ENCODE data around the gene DCTN3.

The DCTN3 gene

DNA sequence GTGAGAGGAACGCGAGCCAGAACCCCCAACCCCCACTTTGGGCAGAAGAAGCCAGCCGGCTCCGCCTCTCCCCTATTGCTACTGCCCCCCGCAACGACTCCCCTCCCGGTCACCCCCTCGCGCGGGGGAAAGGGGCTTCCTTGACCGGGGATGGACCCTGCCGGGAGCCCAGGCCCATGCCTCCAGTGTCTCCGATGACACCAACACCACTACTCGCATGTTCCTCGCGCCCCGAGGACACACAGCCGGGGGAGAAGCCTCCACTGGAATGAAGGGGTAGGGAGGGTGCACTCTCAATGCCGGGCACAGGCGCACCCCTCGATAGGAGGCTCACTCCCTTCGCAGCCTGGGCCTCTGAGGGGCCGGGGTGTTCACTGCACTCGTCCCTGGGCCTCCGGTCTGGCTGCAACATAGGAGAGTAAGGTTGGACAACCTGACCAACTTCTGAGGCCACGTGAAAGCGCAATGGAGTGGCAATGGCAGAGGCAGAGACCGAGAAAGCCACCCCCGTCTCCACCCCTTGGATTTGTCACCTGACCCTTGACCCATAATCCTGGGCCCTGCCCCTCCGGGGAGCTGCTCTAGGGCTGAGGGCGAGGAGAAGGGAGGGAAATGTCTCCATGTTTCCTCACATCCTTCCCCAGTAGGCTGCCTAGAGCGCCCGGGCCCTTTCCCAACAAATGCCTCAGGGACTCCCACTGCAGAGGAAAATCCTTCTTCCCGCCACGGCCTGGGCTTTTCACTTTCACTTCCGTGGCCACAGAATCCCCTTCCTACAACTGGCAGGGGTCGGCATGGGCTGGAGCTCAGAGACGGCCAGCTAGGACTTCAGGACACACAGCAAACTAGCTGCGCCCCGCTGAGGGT, 29.7 kb downstream of the DCTN3 start:
- no peak for DNase-seq (ENCODE audit: low read depth in 2 of 2)

DNA sequence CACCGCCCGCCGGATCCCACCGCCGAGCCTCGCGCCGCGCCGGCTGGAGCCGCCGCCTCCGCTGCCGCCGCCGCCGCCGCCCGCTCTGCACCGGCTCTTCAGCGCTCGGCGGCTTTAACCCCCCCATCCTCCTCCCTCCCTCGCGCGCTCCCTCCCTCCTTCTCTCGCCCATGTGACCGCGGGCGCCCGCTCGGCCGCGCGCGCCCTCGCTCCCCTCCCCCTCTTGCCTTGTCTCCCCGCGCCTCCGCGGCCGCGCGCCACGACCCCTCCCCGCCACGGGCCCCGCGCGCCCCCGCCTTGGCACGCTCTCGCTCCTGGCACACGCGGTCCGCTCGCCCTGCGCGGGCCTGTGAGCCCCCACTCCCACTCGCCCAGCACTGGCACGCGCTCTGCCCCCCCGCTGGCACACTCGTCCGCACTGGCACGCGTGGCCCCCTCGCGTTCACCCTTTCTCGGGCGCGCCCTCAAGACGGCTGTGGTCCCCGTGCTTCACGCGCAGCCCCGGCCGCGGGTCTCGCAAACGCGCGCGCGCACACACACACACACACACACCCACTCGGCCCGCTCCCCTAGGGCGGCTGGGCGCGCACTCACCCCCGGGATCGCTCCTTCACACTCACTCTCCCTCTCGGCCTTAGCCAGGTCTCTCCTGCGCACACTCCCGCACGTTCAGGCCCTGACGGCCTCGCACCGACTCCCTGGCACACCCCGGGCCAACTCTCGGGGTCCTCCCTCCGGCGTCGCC, 30.5 kb downstream of the DCTN3 start, which contains the start of gene CNTFR:
CNTFR (minus strand) TSS at position 89 of the 745 bp plus-strand sequence. CDS start 20,743 bp downstream, outside the sequence.
- DNase-seq (ENCODE audit: low read depth in 2 of 2) = no peak

DNA sequence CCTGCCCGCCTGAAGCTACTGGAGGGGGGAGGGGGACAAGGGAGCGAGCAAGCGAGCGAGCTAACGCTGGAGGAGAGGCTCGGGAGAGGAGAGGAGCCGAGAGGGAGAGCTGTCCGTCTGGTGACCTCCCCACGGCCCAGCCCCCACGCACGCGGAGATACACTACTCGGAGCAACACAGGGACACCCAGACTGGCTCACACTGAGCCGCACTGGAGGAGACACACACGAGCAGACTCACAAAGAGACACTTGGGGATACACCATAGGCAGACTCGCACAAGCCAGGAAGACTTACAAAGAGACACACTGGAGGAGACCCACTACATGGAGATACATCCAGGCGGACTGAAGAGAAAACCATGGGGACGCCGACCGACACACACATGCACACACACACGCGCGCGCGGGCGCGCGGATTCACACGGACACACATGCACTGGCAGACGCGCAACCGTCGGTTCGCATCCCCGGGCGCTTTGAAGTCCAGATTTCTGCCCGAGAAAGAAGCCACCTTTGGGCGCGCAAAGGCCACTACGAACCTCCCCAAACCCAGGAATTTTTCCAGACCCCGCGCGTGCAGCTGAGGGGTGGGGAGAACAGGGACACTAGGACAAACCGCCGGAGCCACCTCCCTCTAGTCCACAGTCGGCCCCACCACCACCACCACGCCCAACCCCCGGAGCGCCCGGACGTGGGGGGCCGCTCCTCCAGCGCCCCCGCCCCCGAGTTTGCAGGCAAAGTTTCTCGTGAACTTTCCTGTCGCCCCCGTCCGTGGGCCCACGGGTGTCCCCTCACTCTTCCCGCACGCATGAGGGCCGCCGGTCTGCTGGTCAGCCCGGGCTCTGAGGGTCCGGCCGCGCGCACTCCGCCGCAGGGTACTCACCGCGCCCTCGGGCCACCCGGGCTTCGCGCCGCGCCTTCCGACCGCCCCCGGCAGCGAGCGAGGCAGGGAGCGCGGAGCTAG, 31.3 kb downstream of the DCTN3 start:
- DNase-seq (ENCODE audit: low read depth in 2 of 2) = no peak

DNA sequence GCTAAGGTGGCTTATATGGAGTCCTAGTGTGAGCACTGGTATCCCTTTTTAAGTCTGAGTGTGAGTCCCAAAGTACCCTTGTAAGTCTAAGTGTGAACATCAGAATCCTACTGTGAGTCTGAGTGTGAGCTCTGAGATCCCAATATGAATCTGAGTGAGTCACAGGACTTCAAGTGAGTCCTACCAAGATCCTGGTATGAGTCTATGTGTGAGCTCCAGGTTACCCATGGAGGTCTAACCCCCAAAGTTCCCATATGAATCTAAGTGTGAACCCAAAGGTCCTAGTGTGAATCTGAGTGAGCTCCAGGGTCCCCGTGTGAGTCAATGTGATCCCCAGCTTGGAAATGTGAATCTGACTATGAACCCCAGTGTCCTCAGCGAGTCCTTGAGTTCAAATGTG, 33.0 kb downstream of the DCTN3 start:
- no peak for DNase-seq (ENCODE audit: low read depth in 2 of 2)

DNA sequence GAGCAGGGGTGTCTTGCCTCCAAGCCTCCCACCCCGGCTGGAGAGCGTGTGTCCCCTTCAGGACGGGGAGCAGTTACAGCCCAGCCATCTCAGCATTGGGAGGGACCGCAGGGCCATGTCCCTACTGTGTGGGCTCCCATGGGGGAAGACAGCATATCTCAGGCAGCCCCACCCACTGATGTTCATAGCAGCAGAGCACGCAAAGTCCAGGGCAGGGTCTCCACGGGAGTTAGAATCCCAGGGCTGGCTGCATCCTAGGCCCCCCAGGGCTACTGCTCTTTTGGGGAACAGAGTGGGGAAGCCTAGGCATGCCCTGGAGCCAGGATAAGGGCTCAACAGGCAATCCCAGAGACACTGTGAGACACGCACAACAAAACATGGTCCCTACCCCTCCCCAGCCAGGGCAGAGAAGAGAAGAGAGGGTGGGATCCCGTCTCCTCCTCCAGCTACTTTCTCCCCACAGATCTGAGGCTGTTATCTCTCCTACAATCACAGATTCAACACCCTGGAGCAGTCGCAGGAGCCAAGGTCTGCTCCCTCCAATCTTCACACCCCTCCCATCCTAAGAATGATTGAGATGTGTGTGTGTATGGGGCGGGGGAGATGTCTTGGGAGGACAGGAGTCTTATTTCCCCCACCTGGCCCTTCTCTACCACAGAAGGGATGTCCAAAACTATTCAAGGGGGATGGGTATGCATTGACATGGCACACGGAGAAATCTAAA, 34.2 kb downstream of the DCTN3 start:
- DNase-seq (ENCODE audit: low read depth in 2 of 2) = no peak

DNA sequence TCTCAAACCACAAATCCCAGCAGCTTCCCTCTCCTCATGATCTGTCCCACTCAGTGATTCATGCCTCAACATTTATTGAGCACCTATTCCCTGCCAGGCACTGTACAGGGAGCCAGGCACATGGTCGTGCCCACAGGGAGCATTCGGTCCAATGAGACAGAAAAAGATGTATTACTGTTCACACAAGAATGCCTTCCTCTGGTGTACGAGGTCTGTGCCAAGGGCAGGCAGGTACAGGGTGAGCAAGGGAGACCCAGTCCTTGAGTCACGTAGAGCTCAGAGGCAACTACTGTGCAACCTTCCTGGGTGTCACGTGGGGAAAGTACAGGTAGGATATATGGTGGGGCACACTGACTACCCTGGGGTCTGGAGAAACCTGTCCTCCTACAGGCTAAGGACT, 35.3 kb downstream of the DCTN3 start:
- no peak for DNase-seq (ENCODE audit: low read depth in 2 of 2)

DNA sequence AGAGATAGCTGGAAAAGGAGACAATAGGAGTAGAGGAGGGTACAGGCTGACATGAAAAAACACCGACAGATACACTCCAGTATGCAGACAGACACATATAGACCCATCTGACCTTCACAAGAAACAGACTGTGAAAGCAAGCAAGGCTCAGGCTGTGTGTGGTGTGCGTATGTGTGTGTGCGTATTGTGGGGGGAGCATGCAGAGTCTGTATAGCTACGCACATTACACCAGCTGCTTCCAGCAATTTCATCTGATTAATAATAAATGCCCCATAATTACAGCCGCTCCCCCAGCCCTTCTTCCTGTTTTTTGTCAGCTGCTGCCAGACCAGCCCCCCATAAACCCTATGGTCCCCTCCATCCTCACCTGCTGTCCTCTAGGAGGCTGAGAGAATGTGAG, 37.5 kb downstream of the DCTN3 start:
- no peak for DNase-seq (ENCODE audit: low read depth in 2 of 2)

DNA sequence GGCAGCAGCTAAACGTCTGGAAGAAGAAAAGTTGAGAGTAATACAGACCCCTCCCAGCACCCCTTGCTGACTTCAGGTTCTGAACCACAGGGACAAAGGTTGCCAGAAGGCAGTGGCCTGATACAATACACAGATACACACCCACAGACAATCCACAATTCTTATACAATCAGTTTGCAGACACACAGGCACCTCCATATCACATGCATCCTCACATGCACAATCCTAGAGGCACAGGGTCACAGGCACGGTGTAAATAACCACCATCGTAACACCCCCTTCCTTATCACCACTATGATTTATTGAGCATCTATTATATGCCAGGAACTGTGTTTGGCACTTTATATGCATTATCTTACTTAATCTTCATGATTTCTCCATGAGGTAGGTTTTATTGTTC, 39.0 kb downstream of the DCTN3 start:
- no peak for DNase-seq (ENCODE audit: low read depth in 2 of 2)

DNA sequence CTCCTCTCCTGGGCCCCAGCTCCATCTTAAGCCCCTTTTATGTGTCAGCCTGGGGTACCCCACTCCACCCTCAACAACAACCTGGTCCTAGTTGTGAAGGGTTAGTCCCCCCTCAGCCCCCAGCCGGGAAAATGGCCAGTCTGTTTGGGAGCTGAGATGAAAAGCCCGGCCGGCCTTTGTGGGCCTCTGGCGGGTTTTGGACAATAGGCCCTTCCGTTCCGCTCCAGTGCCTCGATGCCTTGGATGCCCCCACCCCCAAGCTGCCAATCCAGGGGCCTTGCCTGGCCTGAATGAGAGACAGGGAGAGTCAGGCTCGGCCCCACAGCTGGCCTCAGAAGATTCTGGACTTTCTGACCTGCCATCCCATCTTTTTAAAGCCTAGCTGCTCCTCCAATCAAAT, 39.9 kb downstream of the DCTN3 start:
- DNase-seq (ENCODE audit: low read depth in 2 of 2) = no peak

DNA sequence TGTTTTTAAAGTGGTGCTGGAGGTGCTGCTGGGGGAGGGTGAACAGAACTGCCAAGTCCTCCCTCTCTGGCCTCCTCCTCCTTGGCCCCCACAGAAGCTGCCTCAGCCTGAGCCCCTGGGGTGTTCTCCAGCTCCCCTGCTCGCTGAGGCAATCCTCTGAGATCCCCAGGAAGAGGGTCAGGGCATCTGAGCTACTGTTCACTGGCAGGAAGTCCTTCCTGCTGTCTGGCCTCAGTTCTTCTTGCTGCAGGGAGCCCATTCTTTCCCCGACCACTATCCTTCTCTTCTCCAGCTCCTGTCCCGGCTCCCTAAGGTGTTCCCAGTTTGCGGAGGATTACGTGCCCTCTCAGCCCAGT, 40.5 kb downstream of the DCTN3 start:
- DNase-seq (ENCODE audit: low read depth in 2 of 2) = no peak

DNA sequence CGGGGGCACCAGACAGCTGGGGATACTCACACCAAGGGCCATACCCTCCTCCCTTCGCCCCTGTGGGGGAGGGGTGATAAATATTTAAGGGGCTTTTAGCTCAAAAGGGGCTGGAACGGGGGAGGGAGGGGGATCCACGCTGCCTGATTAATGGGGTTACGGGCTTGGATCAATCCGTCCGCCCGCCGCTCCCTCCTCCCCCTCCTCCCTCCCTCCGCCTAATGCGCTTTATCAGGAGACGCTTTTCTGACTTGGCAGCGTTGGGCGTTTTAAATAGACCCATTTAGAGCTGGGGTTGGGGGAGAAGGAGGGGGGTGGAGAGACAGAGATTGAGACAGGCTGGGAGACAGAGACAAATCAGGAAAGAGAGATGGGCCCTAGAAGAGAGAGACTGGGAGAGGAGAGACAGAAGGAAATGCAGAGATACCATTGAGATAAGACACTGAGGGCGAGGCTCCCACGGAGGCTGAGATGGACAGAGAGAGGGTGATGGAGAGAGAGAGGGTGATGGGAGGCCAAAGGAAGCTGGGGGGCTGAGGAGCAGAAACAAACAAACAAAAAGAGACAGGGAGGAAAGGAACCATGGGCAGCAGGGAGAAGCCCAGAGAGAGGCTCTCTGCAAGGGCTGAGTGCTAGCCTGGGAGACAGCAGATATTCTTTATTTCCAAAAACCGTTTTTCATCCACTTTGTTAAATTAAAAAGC, 41.0 kb downstream of the DCTN3 start:
- DNase-seq (ENCODE audit: low read depth in 2 of 2) = no peak

DNA sequence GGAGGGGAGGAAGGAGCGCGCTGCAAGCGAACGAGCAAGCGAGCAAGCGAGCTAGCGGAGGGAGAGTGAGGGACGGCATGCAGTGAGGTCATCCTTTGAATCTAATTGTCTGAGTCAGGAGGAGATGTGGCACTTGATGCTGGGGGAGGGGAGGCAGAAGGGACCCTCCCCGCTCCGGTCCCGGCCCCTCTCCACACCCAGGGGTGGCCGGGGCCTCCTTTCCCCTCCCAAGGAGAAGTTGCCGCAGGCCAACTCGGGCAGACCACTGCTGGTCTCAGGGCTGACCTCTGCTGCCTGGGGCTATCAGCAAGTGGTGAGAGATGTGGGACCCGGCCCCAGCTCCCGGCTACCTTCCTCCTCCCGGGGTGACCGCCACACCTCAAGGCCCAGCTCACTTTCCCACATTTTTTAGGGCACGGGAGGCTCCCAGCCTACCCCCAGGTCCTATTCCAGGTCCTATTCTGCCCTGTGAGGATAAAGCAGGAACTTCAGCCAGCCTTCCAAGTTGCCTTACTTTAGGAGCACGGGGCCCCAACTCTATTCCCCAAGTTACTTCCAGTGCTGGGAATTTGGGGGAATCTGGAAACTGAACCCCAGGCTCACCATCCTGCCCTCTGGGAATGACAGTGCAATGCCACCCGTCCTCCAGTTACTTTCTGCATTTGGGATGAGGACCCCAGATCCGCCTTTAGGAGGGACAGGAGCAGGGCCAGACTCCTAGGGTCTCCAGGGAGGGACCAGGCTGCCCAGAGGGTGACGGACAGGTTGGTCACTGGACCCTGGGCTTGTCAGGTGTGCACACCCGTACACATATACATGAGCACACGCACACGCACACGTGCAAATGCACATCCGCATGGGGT, 41.8 kb downstream of the DCTN3 start:
- no peak for DNase-seq (ENCODE audit: low read depth in 2 of 2)

DNA sequence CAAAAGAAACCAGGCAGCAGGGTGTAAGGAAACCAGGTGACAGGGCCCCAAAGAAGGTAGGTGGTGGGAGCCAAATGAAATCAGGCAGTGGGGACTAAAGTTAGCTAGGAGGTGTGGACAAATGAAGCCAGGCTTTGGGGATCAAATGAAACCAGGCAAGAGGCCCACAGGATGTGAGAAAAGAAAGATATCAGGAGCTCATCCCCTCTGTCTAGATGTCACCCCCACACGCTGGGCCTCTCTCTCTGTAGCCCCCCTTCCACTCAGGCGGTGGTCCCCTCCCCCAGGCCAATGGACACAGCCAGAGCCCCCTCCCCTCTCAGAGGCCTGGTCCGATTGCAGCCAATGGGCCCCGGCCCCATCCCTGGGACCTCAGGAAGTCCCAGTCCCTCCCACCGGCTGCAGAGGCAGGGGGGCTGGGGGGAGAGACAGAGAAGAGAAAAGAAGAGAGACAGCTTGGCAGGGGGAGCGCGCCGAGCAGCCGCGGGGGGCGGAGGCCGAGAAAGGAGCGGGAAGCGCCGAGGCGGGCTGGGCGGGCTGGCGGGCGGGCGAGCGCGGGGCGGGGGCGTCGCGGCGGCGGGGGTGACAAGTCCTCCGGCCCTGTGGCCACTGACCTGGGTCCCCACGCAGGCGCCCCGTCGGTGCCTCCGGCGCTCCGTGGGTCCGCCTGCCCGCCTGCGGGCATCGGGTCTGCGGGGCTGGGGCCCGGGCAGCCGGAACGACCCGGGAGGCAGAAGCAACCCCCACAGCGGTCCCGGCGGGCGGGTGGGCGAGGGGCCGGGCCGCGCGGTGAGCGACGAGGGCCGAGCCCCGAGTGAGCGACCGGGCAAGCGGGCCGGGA, 42.7 kb downstream of the DCTN3 start:
- DNase-seq (ENCODE audit: low read depth in 2 of 2) = no peak

DNA sequence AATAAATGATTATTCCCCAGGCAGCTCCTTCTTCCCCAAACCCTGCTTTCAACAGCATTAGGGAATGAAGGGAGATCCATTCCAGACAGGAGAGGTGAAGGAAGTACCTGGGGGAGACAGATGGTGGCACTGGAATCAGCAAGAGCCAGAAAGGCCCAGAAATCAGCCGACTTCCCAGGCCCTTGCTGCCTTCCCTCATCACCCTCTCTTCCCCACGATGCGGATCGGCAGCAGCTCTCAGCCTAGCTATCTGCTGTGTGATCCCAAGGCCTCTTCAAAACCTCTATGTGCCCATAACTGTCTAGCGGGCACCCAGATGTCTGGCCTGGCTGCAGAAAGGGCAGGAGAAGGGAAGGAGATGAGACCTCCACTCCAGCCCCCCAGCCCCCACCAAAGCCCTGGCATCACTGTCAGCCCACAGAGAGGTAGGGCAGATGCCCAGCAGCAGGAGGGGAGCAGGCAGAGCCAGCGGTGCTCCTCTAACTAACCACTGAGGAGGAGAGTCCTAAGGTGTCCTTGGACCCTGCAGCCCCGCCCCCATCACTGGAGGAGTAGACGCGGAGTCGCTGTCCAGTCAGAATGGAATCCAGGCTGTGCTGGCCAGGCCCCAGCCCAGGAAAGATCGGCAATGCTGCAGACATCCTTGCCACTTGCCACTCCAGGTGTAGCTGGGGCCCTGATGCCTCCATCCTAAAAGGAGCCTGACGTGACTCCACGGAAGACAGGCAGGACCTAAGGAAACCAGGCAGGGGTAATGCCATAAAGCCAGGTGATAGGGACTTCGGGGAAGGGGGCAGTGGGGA, 43.5 kb downstream of the DCTN3 start:
- no peak for DNase-seq (ENCODE audit: low read depth in 2 of 2)

DNA sequence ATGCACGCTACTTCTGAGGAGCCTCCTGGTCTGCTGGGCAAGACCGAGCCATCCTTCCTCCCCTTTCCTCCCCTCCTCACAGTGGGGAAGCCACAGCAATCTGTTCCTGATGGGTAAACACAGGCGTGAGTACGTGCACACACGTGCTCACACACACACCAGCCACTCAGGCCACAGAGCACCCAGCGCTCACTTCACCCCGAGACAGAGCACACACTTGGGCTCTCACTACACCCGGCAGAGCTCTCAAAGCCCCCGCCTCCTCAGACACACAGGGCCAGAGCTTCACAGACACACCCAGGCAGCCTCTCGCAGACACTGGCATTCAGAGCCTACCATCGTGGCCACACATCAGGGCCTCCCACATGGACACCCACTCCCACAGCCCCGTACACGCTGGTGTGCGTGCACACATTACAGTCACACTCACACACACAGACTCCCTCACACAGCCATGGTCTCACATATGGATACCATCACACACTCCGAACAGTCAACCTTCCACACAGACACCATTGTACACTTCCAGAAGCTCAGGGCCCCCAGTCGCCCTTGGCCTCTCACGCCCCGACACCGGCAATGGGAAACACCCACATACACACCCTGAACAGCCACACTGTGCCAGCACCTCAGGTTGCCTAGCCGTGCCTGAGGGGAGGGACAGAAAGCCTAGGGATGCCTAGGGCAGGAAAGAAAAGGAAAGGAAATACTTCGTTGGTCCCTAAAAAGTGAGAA, 44.3 kb downstream of the DCTN3 start:
- no peak for DNase-seq (ENCODE audit: low read depth in 2 of 2)

DNA sequence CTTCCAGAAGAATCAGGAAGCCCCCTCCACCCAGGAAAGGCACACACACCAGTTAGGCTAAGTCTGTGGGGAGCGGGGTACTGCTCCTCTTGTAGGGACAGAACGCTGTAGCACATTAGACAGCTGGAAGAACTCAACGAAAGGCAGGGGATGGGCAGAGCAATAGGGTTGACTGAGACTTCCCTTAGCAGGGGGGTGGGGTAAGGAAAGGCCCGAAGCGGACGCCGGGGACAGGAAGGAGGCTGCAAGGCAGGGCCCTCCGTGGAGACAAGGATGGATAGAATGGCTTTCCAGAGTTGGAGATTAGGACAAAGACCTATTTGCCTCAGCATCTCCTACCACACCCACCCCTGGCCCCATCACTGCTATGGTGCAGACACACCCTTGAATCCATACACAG, 45.1 kb downstream of the DCTN3 start:
- no peak for DNase-seq (ENCODE audit: low read depth in 2 of 2)

DNA sequence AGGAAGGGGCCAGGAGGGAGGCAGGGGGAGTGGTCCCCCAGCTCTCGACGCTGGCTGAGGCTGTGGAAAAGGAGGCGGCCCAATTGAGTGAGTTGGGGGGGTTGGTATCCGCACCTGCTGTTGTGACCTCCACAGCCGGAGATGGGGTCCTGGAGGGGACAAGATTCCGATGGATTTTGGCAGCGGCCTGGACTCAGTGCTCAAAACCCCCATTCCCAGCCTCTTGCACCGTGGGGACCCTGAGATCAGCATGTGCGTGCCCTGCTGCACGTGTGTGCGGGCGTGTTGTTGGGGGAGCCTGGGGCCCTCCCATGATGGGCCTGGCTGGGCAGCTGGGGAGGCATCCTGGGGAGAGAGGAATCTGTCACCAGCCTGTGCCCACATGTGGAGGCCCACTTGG, 45.7 kb downstream of the DCTN3 start:
- no peak for DNase-seq (ENCODE audit: low read depth in 2 of 2)

All from stimulated activated CD4-positive, alpha-beta T cell treated with anti-CD3 and anti-CD28 coated beads, Interleukin-12 subunit alpha, Interleukin-12 subunit beta, amount 100 ng/mL, for 24 hours (primary cell).